ENCODE measurements around the gene ACAP2. TPM values are rescaled to one million over a fixed set of nuclear protein-coding genes. Genes with fewer than 3 reads are reported as not detected.

ACAP2 gene
- total RNA-seq, 1 donor from 2014 or later, result 39.0 TPM

GRCh38 chr3:195267096-195267495 lies 175.7 kb downstream of the ACAP2 start:
- Histone ChIP-seq H3K36me3 (ENCODE audit: control insufficient read depth, insufficient read depth, low read length) (no peaks in the 10 kb centered on the region), H3K27me3 (ENCODE audit: control insufficient read depth, insufficient read depth, low read length) (no peaks in the 10 kb centered on the region), H3K4me3 (ENCODE audit: low read depth, low read length) (no peak overlapping the region)
- no peak for TF ChIP-seq CTCF (IDR thresholded peaks at IDR 0.05; ENCODE audit: insufficient read depth, low read length, poor library complexity, severe bottlenecking)
- no peak for DNase-seq (ENCODE audit: low read depth)

GRCh38 chr3:195266428-195266827 lies 176.4 kb downstream of the ACAP2 start:
- DNase-seq (ENCODE audit: low read depth), result no peak
- no peak overlapping the region for H3K4me3 ChIP-seq (ENCODE audit: low read depth, low read length)
- no peaks in the 10 kb centered on the region for H3K27me3 ChIP-seq (ENCODE audit: control insufficient read depth, insufficient read depth, low read length)
- H3K36me3 ChIP-seq (ENCODE audit: control insufficient read depth, insufficient read depth, low read length), result no peaks in the 10 kb centered on the region
- no peak for TF ChIP-seq CTCF (IDR thresholded peaks at IDR 0.05; ENCODE audit: insufficient read depth, low read length, poor library complexity, severe bottlenecking)

GRCh38 chr3:195265363-195265976 lies 177.3 kb downstream of the ACAP2 start:
- no peak overlapping the region for H3K4me3 ChIP-seq (ENCODE audit: low read depth, low read length)
- H3K27me3 ChIP-seq (ENCODE audit: control insufficient read depth, insufficient read depth, low read length), result no peaks in the 10 kb centered on the region
- no peaks in the 10 kb centered on the region for H3K36me3 ChIP-seq (ENCODE audit: control insufficient read depth, insufficient read depth, low read length)
- DNase-seq (ENCODE audit: low read depth), result no peak
- TF ChIP-seq CTCF (IDR thresholded peaks at IDR 0.05; ENCODE audit: insufficient read depth, low read length, poor library complexity, severe bottlenecking), result no peak

GRCh38 chr3:195263925-195264600 lies 178.8 kb downstream of the ACAP2 start:
- TF ChIP-seq CTCF (IDR thresholded peaks at IDR 0.05; ENCODE audit: insufficient read depth, low read length, poor library complexity, severe bottlenecking), result no peak
- Histone ChIP-seq H3K27me3 (ENCODE audit: control insufficient read depth, insufficient read depth, low read length) (no peaks in the 10 kb centered on the region), H3K4me3 (ENCODE audit: low read depth, low read length) (no peak overlapping the region), H3K36me3 (ENCODE audit: control insufficient read depth, insufficient read depth, low read length) (no peaks in the 10 kb centered on the region)
- no peak for DNase-seq (ENCODE audit: low read depth)

GRCh38 chr3:195263193-195263924 lies 179.5 kb downstream of the ACAP2 start:
- no peak for TF ChIP-seq CTCF (IDR thresholded peaks at IDR 0.05; ENCODE audit: insufficient read depth, low read length, poor library complexity, severe bottlenecking)
- Histone ChIP-seq H3K27me3 (ENCODE audit: control insufficient read depth, insufficient read depth, low read length) (no peaks in the 10 kb centered on the region), H3K4me3 (ENCODE audit: low read depth, low read length) (no peak overlapping the region), H3K36me3 (ENCODE audit: control insufficient read depth, insufficient read depth, low read length) (no peaks in the 10 kb centered on the region)
- DNase-seq (ENCODE audit: low read depth), result no peak

Measured in kidney epithelial cell (primary cell).